Peyer's patch (tissue), 4 donors: Measurements from ENCODE around the gene PLXNC1. TPM values are rescaled to one million over a fixed set of nuclear protein-coding genes. Genes with fewer than 3 reads are reported as not detected.

Experiments used
- DNase-seq, 3 donors: peaks; one replicate each; pipeline ENCODE4 v3.0.0-alpha.2; 2017 to 2019
- H3K27ac ChIP-seq, 4 donors: fragments of 200-600 bp; sonication (generic); one replicate each; pipeline ENCODE4 v1.5.1; 2016 to 2019
- H3K27me3 ChIP-seq, 2 donors: fragments of 200-600 bp; sonication (generic); one replicate each; pipeline ENCODE4 v1.5.1; 2019
- H3K36me3 ChIP-seq, 3 donors: fragments of 200-600 bp; sonication (generic); one replicate each; pipeline ENCODE4 v1.5.1; 2016 to 2019
- H3K4me1 ChIP-seq, 4 donors: fragments of 200-600 bp; sonication (generic); one replicate each; pipeline ENCODE4 v1.5.1; 2016 to 2019
- H3K4me3 ChIP-seq, 4 donors: fragments of 200-600 bp; sonication (generic); 1 replicate in 3 of 4; 2 replicates in 1 of 4; pipeline ENCODE4 v1.5.1; 2016 to 2019; ENCODE audit warnings: mild to moderate bottlenecking in 1 of 4
- H3K9me3 ChIP-seq, 4 donors: fragments of 200-600 bp; sonication (generic); one replicate each; pipeline ENCODE4 v1.5.1; 2016 to 2019; ENCODE audit warnings: mild to moderate bottlenecking in 1 of 4
- CTCF ChIP-seq, 6 experiments: fragments of 450-650 bp in 4 of 6; fragments of 200-600 bp in 2 of 6; sonication (generic) in 1 of 6; IDR thresholded peaks; one replicate each; pipeline ENCODE4 v1.5.1; 2017 to 2019; ENCODE audit warnings: antibody characterized with exemption in 6 of 6, mild to moderate bottlenecking in 3 of 6, moderate library complexity in 1 of 6
- POLR2A ChIP-seq, 2 donors: fragments of 450-650 bp; IDR thresholded peaks; one replicate each; pipeline ENCODE4 v1.5.1; 2017; ENCODE audit warnings: antibody characterized with exemption in 2 of 2, mild to moderate bottlenecking in 2 of 2, moderate library complexity in 2 of 2
- total RNA-seq, 4 donors: library from RNA; depleted of rRNA; stranded (reverse); fragments of >200 nt; gene quantifications; one replicate each; pipeline ENCODE4 v1.1.0, GENCODE V29; 2016

Gene PLXNC1
- total RNA-seq, 4 donors from 2014 or later, result 0.88 to 21.5 (median 5.1) TPM

- TF ChIP-seq POLR2A (IDR thresholded peaks at IDR 0.05), result no peak
- TF ChIP-seq CTCF (IDR thresholded peaks at IDR 0.05), result no peak
- H3K4me1 ChIP-seq, result peaks cover 0 to 11% (median 3%) of the 10 kb centered on the region in 4 donors
- H3K27ac ChIP-seq, result peak overlapping the region in 2 of 4 donors; percentile 74 to 84
- DNase-seq, result no peak
- no peaks in the 10 kb centered on the region for H3K9me3 ChIP-seq
- no peak overlapping the region for H3K4me3 ChIP-seq
- H3K36me3 ChIP-seq, result no peaks in the 10 kb centered on the region
- H3K27me3 ChIP-seq, result no peaks in the 10 kb centered on the region
Measured at GRCh38 chr12:94263905-94264561, 115.7 kb downstream of the PLXNC1 start.

DNA sequence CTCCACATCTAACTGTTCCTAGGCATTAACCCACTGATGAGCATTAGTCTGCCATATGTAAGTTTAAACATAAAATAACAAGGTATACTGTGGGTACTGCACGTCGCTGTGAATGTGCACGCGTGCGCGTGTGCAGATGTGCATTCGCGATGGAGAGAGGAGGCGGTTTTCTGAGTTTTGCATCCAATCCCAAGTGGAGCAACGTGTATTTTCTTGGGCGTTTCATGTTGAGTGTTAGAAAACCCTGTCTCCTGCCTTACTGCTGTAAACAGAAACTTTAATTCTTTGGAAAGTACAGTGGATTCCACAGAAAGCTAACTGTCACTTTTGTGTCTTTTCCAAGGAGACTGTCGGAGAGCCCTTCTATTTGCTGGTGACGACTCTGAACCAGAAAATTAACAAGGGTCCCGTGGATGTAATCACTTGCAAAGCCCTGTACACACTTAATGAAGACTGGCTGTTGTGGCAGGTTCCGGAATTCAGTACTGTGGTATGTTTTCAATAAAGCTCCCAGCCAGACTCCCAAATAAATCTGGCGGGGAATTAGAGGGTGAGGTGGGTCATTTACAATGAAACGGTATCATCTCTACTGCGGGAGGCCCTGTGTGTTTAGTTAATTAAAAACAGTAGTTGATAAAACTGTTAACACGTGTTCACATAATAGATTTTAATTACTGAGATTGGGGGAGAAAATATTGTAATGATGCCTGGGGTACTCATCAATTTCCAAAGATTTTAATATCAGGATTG is 116.5 kb downstream of the PLXNC1 start:
- Histone ChIP-seq H3K36me3 (no peaks in the 10 kb centered on the region), H3K4me1 (peaks cover 0 to 11% (median 3%) of the 10 kb centered on the region in 4 donors), H3K27ac (no peak overlapping the region), H3K4me3 (no peak overlapping the region), H3K9me3 (no peaks in the 10 kb centered on the region), H3K27me3 (no peaks in the 10 kb centered on the region)
- peak in 1 of 3 donors; percentile 11 for DNase-seq
- TF ChIP-seq POLR2A (IDR thresholded peaks at IDR 0.05) (no peak), CTCF (IDR thresholded peaks at IDR 0.05) (no peak)

GRCh38 chr12:94265539-94265938 is 117.2 kb downstream of the PLXNC1 start:
- Histone ChIP-seq H3K36me3 (no peaks in the 10 kb centered on the region), H3K9me3 (no peaks in the 10 kb centered on the region), H3K27ac (no peak overlapping the region), H3K4me1 (peaks cover 0 to 11% (median 3%) of the 10 kb centered on the region in 4 donors), H3K27me3 (no peaks in the 10 kb centered on the region), H3K4me3 (no peak overlapping the region)
- no peak for TF ChIP-seq CTCF (IDR thresholded peaks at IDR 0.05)
- TF ChIP-seq POLR2A (IDR thresholded peaks at IDR 0.05), result no peak
- DNase-seq, result no peak

DNA sequence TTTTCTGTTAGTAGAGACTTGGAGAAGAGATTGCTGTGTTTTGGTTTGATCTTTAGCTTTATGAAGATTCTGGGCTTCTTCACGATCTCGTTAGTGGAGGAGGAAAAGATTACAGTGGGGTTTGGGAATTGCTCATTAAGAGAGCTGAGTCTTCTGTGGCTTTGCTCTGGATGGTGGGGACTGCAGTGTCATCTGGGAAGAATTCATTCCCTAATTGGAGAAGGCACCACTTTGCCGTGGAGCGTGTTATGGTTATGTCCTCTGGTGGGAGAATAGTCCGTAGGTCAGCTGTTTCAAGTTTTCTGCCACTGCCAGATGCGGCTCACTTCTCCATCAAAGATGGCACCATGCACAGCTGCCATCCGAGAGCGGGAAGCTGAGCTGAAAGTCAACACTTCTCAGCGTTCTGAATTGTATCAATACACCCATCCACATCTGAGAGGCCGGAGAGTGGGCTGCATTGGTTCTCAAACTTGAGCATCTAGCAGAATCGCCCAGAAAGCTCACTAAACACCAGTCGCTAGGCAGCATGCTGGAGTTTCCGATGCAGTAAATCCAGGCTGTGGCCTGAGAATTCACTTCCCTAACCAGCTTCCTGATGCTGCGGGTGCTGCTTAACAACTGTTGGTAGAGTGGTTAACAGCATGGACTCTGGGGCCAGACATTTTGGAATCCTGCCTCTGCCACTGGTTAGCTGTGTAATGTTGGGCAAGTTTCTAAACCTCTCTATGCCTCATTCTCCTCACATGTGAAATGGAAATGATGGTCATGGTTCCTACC is 117.8 kb downstream of the PLXNC1 start:
- H3K36me3 ChIP-seq, result no peaks in the 10 kb centered on the region
- H3K9me3 ChIP-seq, result no peaks in the 10 kb centered on the region
- peak overlapping the region in 1 of 4 donors; percentile 8 for H3K27ac ChIP-seq
- DNase-seq, result no peak
- H3K4me3 ChIP-seq, result no peak overlapping the region
- TF ChIP-seq CTCF (IDR thresholded peaks at IDR 0.05) (no peak), POLR2A (IDR thresholded peaks at IDR 0.05) (no peak)
- peaks cover 0 to 12% (median 3%) of the 10 kb centered on the region in 4 donors for H3K4me1 ChIP-seq
- no peaks in the 10 kb centered on the region for H3K27me3 ChIP-seq

DNA sequence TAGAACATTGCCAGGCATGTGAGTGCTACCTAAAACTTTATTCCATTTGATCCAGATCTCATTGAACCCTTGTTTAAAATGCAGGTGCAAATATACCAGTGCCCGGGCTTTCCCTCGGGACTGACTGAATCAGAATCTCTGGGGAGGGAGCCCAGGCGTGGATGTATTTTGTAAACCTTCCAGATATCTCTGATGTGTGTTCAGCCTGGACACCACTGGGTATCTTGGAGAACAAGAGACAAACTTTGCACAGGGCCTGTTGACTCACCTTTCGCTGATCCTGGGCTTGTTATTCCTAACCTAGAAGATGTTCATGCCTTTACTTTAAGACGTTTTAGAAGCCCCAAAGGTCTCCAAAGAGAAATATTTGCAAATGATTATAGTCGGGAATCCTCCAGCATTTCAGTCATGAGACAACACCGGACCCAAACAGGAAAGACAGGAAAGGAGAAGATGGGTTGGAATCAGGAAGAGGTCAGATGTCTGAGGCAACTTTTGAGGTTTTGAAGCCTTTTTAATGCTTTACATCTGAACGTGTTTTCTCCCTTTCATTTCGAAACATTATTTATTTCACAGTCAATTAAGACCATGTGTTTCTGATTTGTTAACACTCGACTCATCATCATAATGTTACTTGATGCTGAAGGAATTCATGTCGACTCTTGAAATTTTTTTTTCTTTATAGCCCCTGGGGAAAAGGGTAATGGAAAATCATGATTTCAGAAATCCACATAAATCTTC is 118.6 kb downstream of the PLXNC1 start:
- Histone ChIP-seq H3K4me1 (peaks cover 0 to 13% (median 3%) of the 10 kb centered on the region in 4 donors), H3K36me3 (no peaks in the 10 kb centered on the region), H3K27me3 (no peaks in the 10 kb centered on the region), H3K27ac (peak overlapping the region in 2 of 4 donors; percentile 31 to 33), H3K4me3 (no peak overlapping the region), H3K9me3 (no peaks in the 10 kb centered on the region)
- TF ChIP-seq POLR2A (IDR thresholded peaks at IDR 0.05) (no peak), CTCF (IDR thresholded peaks at IDR 0.05) (no peak)
- DNase-seq, result no peak
